Measurements from ENCODE around the gene WNK4.

The WNK4 gene

GRCh38 chr17:42796066-42796758, 15.8 kb downstream of the WNK4 start:
- in situ Hi-C loops (cut with MboI; ENCODE audit: low sequenced_read_pairs), result no loop called here

- in situ Hi-C loops (cut with MboI; ENCODE audit: low sequenced_read_pairs), result no loop called here
These were observed 16.9 kb downstream of the WNK4 start for GRCh38 chr17:42797067-42798007.

- in situ Hi-C loops (cut with MboI; ENCODE audit: low sequenced_read_pairs), result no loop called here
These were observed 17.6 kb downstream of the WNK4 start for GRCh38 chr17:42798011-42798382.

DNA sequence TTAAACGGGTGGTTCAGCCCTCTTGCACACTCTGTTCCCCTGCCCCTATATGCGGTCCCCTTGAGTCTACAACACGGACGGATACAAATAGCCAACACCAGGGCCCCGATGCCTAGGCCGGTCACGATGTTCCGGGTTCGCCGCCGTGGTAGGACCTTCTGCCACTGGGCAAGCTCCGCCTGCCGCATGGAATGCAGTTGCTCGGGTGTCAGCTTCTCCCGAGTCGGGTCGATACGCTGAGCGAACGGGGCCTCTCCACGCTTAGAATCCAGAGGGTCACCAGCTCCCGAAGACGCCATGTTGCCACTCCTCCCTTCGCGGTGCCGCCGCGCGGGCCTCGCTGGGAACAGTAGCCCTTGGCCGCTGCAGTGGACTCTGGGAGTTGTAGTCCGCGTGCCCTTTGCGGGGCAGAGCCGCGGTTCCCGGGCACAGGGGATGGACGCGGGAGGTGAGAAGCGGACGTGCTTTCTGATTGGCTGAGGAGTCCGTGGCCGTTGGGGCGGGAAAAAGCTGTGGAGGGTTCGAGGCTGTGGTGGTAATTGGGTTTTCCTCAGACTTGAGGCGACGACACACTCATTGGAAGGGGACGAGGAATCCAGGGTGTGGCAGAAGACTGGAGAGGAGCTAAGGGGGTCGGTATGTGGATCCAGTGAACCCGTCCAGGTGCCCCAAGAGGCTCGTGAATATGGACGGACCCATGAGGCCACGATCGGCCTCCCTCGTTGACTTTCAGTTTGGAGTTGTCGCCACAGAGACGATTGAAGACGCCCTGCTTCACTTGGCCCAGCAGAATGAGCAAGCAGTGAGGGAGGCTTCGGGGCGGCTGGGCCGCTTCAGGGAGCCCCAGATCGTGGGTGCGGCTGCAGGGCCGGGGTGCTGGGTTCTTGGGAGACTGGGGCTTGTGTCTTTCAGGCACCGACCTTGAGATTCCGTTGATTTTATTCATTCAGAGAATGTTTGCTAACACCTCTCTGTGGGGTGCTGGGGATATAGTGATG, 18.3 kb downstream of the WNK4 start, which contains the start of the genes CNTD1 and COA3:
Gene CNTD1, plus strand, starts transcription at position 479 of the 998 bp plus-strand sequence. Its CDS starts 207 bp downstream, at position 686.
Gene COA3, minus strand, starts transcription at position 322 of the 998 bp plus-strand sequence. Its CDS starts 23 bp downstream, at position 299.
- in situ Hi-C loops (cut with MboI; ENCODE audit: low sequenced_read_pairs), result no loop called here

- in situ Hi-C loops (cut with MboI; ENCODE audit: low sequenced_read_pairs), result no loop called here
These were observed 22.9 kb downstream of the WNK4 start for GRCh38 chr17:42803074-42803883.

GRCh38 chr17:42804918-42805367, 24.5 kb downstream of the WNK4 start:
- in situ Hi-C loops (cut with MboI; ENCODE audit: low sequenced_read_pairs), result no loop called here

GRCh38 chr17:42806249-42806648, 25.8 kb downstream of the WNK4 start:
- in situ Hi-C loops (cut with MboI; ENCODE audit: low sequenced_read_pairs), result no loop called here

- in situ Hi-C loops (cut with MboI; ENCODE audit: low sequenced_read_pairs), result no loop called here
These were observed 28.8 kb downstream of the WNK4 start for GRCh38 chr17:42809250-42809649.

DNA sequence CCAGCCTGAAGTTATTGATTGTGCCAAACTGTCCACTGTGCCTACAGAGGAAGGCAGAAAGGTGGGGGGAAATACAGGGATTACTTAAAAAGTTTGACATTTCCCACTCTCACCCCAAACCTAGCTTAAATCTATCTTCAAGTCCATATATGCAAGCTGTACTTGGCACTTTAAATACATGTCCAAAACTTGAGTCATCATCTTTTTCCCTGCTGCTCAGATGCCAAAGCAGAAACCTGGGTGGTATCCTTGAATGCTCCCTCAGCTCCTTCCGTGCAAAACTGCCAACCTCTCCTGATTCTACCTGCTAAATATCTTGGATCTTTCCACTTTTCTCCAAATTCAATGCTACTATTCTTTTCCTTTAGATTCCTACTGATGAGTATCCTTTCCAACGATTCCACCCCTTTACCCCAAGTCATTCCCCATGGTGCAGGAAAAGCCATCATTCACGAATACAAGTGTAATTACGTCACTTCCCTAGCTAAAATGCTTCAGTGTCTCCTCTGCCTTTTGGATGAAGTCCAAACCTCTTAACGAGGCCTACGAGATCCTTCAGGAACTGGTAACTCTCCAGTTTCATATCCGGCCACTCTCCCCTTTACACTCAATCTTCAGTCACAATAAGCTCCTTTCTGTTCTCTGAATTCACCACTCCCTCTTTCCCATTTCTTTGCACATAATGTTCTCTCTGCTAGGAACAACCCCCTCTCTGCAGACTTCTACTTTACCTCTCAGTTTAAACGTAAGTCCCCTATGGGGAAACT, 34.4 kb downstream of the WNK4 start:
- in situ Hi-C loops (cut with MboI; ENCODE audit: low sequenced_read_pairs), result no loop called here

- in situ Hi-C loops (cut with MboI; ENCODE audit: low sequenced_read_pairs), result no loop called here
These were observed 37.5 kb downstream of the WNK4 start for GRCh38 chr17:42817866-42818265.

- in situ Hi-C loops (cut with MboI; ENCODE audit: low sequenced_read_pairs), result no loop called here
These were observed 38.0 kb downstream of the WNK4 start for GRCh38 chr17:42818379-42818778.

DNA sequence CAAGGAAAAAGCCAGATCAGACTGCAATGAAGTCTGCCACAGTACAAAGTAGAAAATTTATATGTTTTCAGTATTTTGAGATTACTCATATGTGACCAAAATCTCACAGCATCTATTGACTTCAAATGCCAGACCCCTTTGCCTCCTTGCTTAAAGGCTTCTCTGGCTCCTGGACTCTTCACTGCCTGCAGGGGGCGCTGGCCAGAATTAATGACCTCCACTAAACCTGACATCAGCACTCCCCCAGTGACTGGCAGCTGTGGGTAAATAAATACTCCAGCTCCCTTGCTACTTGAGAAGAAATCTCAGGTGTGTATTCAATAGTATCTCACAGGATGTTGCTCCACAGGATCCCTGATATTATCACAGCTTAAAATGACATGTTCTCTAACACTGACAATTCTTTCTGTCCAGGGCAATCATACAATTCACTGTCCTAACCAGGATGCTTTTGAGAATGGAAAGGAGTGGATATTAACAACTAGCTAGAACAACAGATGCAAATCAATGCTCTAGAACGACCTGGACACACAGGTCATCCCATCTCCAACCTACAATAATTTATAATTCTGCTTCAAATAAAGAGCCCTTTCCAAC, 39.6 kb downstream of the WNK4 start:
- in situ Hi-C loops (cut with MboI; ENCODE audit: low sequenced_read_pairs), result no loop called here

DNA sequence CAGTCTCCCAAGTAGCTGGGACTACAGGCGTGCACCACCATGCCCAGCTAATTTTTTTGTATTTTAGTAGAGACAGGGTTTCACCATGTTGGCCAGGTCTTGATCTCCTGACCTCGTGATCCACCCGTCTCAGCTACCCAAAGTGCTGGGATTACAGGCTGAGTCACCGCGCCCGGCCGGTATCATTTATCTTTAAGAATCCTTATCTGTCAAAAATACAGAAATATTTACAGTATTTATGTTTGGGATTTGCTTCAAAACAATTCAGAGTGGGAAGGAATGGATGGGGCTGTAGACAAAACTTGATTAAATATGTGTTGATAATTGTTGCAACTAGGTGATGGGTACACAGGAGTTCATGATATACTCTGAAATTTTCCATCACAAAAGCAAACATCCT, 40.8 kb downstream of the WNK4 start:
- in situ Hi-C loops (cut with MboI; ENCODE audit: low sequenced_read_pairs), result no loop called here

- in situ Hi-C loops (cut with MboI; ENCODE audit: low sequenced_read_pairs), result no loop called here
These were observed 47.1 kb downstream of the WNK4 start for GRCh38 chr17:42827472-42827871.

- in situ Hi-C loops (cut with MboI; ENCODE audit: low sequenced_read_pairs), result loop anchor here (5.0 kb wide), 1 partner anchor 96 kb away; no protein-coding TSS in a partner anchor
These were observed 50.6 kb downstream of the WNK4 start for GRCh38 chr17:42830971-42831370.

DNA sequence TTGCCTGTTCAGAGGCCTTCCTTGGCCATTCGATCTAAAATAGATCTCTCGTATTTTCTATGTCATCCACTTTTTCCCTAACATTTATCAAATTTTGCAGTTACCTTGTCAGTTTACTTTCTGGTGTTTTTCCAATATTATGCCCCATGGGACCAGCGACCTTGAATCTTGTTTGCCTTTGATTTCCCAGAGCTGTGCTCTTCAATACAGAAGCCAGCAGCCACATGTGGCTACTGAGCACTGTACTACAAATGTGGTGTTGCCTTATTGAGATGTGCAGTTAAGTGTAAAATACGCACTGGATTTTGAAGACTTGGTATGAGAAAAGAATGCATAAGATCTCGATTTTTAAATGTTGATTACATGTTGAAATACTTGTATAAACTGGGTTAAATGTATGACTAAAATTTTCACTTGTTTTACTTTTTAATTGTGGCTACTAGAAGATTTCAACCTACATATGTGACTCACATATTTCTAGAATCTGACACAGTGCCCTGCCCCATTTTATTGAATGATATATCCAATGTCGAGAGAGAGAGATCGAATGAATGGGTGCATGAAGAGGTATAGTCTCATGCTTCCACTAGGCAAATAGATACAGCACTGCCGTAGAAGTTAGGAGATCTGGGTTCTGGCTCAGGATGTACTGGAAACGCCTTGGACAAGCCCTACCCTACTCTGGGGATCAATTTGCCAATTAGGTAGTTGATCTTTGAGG, 52.0 kb downstream of the WNK4 start:
- in situ Hi-C loops (cut with MboI; ENCODE audit: low sequenced_read_pairs), result loop anchor here (5.0 kb wide), 1 partner anchor 95 kb away; no protein-coding TSS in a partner anchor

GRCh38 chr17:42832934-42833766, 52.7 kb downstream of the WNK4 start, which contains the start of gene PSME3:
Gene PSME3, plus strand, starts transcription at chr17:42833397. Its CDS starts 235 bp downstream, at chr17:42833632.
- in situ Hi-C loops (cut with MboI; ENCODE audit: low sequenced_read_pairs), result loop anchor here (5.0 kb wide), 1 partner anchor 94 kb away; no protein-coding TSS in a partner anchor

Data from HL-60/S4 treated with retinoic acid at 250 ng/mL for 4 days and 3 days (cell line).